ENCODE data around the gene NTHL1.

Gene NTHL1

GRCh38 chr16:2083876-2084780 is 36.5 kb upstream of the NTHL1 start:
- DNase-seq = no peak

- DNase-seq = no peak
Measured at GRCh38 chr16:2083409-2083808, 35.8 kb upstream of the NTHL1 start.

GRCh38 chr16:2082983-2083364 is 35.3 kb upstream of the NTHL1 start:
- DNase-seq = no peak

- DNase-seq = no peak
Measured at GRCh38 chr16:2082171-2082982, 34.7 kb upstream of the NTHL1 start.

GRCh38 chr16:2081201-2082084 is 33.8 kb upstream of the NTHL1 start:
- DNase-seq = no peak

- no peak for DNase-seq
Measured at GRCh38 chr16:2079991-2080390, 32.4 kb upstream of the NTHL1 start.

GRCh38 chr16:2079311-2079800 is 31.7 kb upstream of the NTHL1 start:
- no peak for DNase-seq

- DNase-seq = no peak
Measured at GRCh38 chr16:2078691-2079090, 31.1 kb upstream of the NTHL1 start.

- no peak for DNase-seq
Measured at GRCh38 chr16:2078096-2078495, 30.5 kb upstream of the NTHL1 start.

GRCh38 chr16:2077696-2078095 is 30.1 kb upstream of the NTHL1 start:
- no peak for DNase-seq

GRCh38 chr16:2077016-2077415 is 29.4 kb upstream of the NTHL1 start:
- DNase-seq = no peak

- no peak for DNase-seq
Measured at GRCh38 chr16:2076072-2076865, 28.6 kb upstream of the NTHL1 start.

- DNase-seq = no peak
Measured at GRCh38 chr16:2075631-2076030, 28.0 kb upstream of the NTHL1 start.

- no peak for DNase-seq
Measured at GRCh38 chr16:2074071-2074470, 26.4 kb upstream of the NTHL1 start.

GRCh38 chr16:2072926-2073325 is 25.3 kb upstream of the NTHL1 start:
- DNase-seq = no peak

GRCh38 chr16:2071454-2072202 is 24.0 kb upstream of the NTHL1 start:
- no peak for DNase-seq

GRCh38 chr16:2070576-2071453 is 23.2 kb upstream of the NTHL1 start:
- DNase-seq = no peak

- DNase-seq = no peak
Measured at GRCh38 chr16:2066139-2066538, 18.5 kb upstream of the NTHL1 start.

- no peak for DNase-seq
Measured at GRCh38 chr16:2064368-2064945, 16.8 kb upstream of the NTHL1 start.

- no peak for DNase-seq
Measured at GRCh38 chr16:2063861-2064260, 16.2 kb upstream of the NTHL1 start.
